CD4-positive, alpha-beta T cell treated with Interleukin-15 for 1 hour (primary cell): ENCODE results near the gene CELF4.

ENCODE experiments used
- DNase-seq: peaks from one replicate; pipeline ENCODE4 v3.0.0-alpha.2; 2020

CELF4 gene

DNA sequence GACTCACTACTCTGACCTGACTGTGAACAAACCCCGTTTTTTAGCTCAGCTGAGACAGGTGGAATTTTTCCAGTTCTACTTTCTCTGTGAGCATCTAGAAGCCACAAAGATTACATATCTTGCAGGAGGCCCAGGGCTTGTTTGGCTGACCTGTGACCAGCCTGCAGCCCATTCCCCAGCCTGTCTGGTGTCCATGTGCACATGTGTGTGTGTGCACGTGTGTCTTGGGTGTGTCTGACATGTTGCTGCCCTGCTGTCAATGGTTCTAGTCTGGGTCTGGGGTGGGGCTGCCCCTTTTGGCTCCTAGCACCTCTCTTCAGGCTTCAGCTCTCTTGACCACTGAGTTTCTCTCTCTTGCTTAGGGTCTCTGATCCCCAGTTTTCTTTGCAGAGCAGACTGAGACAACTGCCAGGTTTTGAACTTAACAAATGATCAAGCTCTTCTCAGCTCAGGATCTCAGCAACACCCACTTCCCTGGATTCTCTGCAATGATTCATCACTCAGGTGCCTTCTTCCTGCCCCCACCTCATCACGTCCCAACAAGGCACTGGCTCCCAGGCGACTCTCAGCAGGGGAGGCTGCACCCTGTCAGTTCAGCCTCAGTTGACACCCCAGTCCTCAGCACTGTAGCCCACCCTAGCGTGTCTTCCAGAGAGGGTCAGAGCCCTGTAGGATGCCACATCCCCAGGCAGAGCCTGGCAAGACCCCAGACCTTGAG lies 130.3 kb downstream of the CELF4 start:
- no peak for DNase-seq

DNA sequence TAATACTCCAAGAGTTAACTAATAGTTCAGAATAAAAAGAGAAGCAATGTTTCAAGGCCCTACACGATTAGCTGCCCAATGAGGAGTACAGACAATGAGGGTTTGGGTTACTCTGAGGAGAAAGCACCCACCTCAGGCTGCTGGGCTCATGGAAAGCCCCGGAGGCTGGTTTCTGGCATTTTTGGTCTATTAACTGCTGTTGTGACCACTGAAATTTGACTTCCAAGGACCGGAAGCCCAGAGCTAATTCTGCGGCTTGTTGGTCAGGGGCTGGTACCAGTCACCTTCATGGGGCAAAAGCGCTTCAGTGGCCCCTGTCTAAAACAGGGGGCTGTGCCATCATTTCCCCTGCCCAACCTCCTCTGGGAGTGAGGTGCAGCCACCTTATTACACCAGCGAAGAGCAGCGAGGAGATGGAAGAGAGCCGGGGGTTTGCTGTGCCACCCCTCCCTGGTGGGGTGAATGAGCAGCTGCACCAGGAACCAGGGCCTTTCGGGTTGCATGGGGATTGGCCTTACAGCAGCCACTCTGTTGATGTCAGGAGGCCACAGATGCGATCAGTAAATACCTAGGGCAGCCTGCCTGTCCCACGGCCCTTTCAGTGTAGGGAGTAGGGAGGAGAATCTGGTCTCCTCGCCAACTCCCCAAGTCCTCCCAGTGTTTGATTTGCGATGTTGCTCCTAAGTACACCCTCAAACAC lies 131.3 kb downstream of the CELF4 start:
- no peak for DNase-seq

DNA sequence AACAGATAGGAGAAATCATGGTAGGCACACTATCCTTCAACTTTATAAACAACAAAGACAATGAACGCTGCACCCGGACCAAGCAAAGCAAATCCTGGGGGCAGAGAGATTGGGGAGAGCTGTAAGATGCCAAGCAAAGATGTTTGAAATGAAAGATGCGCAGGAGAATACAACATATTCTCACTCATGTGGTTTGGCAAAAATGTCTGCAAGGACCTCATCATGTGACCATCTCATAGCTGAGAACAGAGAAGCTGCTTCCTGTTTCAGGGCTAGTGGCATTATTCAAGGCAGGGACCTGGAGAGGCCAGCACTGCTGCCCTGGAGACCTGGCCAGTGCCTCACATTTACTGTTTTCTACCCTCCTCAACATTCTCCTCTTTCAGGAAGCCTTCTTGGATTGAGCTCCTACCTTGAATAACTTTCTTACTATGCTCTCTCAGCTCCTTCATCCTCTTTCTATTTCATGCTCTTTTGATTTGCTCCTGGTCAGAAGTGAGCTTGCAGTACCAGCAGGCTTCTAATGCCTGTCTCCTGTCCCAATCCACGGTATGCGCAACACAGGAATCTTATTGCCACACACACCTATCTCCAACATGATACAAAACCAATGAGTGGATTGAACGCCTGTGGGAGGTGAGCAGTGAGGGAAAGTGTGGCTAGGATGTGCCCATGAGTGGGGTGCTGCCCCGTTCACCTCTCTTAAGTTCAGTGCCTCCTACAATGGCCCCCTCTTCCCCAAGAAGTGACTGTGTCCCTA lies 133.0 kb downstream of the CELF4 start:
- DNase-seq, result no peak

- DNase-seq, result no peak
Measured at GRCh38 chr18:37430357-37431076, 135.1 kb downstream of the CELF4 start.

DNA sequence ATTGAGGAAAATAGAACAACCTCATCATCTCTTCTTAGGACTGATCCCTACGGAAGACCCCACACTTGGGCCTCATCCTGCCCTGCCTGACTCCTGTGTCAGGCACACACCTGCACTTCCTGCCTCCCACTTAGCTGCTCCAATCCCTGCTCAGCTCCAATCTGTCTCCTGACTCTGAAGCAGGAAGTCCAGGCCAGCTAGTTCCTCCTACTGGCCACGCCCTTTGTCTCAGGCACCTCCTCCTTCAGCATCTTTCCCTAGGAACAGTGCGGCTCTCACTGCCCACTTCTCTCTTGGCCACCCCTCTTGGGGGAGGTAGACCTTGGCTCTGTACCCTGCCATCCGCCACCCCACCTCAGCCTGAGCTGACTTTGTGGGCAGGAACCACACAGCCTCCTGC lies 135.8 kb downstream of the CELF4 start:
- no peak for DNase-seq

GRCh38 chr18:37428288-37428974 lies 137.2 kb downstream of the CELF4 start:
- DNase-seq, result no peak

DNA sequence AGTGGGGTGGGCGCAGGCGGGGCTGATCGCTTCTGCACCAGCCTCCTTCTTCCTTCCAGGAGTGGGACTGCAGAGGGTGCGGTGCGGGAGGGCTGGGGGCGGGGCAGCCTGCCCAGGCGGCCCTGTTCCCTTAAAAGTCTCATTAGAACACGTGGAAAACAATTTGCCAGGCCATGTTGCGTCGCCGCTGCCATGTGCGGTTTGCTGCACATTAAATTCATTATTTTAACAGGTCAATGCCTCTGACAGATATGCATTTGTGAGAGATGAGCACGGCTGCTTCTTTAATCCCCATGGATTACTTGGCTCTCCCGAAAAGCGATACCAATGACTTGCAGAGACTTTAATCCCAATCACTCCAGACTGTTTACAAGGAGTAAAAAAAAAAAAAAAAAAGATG lies 139.0 kb downstream of the CELF4 start:
- DNase-seq, result no peak

DNA sequence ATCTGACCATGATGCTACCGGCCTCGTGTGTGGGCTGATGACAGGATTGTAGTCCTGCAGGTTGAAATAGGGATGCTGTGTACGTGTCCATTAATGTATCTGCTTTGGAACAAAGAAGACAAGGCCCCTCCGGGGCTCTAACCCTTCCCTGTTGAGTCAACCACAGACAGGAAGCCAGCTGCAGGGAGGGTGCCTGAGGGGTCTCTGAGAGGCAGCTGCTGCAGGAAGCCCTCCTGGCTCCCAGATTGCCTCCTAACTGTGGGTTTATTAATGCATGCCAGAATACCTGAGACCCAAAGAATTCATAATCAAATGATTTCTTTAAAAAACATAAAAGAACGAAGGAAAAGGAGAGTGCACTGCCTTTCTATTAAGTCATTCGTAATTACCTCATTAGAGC lies 140.4 kb downstream of the CELF4 start:
- no peak for DNase-seq

DNA sequence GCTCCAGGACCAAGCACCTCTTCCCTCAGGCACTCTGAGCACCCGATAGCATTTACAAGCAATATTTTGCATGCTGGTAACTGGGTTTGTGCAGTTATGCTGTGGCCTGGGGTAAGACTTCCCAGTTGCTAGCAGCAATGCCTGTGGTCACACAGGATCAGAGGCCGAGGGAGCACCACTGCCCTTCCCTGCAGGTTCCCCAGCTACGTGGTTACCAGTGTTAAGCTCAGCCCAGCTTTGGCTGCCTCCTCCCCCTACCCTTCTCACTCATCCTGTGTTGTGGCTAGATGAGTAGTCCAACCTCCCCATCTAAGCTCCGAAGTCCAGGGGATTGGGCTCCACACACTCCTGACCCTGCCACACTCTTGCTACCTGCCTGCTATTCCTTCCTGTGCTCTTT lies 141.1 kb downstream of the CELF4 start:
- no peak for DNase-seq

GRCh38 chr18:37422596-37422995 lies 143.0 kb downstream of the CELF4 start:
- no peak for DNase-seq

DNA sequence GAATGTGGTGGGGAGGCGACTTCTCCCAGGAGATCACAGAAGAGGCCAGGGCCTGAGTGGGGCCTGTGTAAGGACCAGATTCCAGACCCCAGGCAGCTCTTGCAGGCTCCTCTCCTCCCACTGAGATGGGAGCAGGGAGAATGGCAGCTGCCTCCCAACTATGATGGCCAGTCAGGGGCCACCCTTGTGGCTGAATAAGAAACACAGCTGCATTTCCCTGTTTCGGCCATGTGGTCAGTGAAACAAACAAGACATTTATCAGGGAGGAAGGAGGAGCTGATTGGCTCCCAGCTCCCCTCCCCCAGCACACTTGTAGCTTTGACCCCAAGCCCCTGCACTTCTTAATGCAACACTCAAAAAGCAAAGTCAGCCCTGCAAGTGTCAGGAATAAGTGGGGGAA lies 143.5 kb downstream of the CELF4 start:
- no peak for DNase-seq

GRCh38 chr18:37421341-37422077 lies 144.1 kb downstream of the CELF4 start:
- no peak for DNase-seq

- DNase-seq, result no peak
Measured at GRCh38 chr18:37420315-37420880, 145.2 kb downstream of the CELF4 start.

DNA sequence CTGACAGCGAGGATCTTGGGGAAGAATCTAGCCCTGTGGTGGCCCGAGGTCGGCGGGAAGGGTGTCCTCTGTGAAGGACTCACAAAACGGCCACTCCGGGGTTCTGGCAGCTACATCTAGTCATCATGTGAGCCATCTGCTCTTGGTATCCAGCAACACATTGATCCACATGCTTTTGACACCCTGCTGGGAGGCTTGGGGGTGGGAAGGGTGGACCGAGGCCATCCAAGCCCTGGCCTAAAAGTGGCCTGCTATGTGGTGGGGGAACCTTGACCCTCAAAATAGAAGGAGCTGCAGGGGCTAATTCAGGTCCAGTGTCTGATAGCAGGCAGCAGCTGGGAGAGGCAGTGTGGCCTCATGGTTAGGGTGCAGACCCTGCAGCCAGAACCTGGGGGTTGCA lies 145.7 kb downstream of the CELF4 start:
- no peak for DNase-seq

GRCh38 chr18:37419315-37419714 lies 146.3 kb downstream of the CELF4 start:
- DNase-seq, result no peak

GRCh38 chr18:37414816-37415215 lies 150.8 kb downstream of the CELF4 start:
- DNase-seq, result no peak

DNA sequence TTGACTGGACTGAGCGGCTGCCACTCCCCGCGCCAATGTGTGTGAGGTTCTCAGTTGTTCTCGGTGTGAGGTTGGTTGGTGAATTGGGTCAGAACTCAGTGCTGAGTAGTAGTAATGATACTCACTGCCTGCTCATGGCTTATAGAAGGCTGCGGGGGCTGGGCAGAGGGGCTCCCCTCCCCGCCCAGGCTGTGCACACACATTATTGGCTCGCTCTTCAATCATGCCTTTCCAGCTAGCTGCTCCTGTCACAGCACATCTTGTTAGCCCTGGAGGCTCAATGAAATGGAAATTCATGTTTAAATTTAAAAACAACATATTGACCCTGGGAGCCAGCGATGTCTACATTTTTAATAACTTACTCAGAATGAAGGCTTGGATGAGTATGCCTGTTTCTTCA lies 152.8 kb downstream of the CELF4 start:
- no peak for DNase-seq

GRCh38 chr18:37412333-37412732 lies 153.3 kb downstream of the CELF4 start:
- no peak for DNase-seq

- no peak for DNase-seq
Measured at GRCh38 chr18:37409878-37410277, 155.7 kb downstream of the CELF4 start.

DNA sequence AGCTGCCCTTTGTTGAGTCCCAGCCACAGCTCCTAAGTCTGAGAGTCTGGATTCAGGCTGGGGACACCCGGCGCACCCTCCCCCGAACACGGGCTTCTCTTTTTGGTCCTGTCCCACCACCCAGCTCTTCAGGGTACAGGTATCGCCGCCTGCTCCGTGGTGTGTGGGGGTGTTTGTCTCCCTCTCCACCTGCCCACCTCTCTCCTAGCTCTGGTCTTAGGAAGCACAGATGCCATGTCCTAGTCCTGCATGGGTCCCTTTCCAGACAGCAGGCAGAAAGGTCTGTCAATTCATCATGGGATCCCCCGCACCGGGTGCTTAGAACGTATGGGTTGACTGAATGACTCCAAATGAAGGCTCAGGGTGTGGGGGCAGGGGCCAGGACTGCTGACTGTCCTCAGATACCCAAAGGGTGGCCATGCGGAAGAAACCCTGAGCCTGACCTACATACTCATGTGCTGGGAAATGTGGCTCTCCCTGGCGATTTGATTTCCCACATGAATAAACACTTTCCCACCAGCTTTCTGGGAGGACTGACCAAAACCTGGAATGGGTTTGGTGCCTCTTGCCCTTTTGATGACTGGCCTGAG lies 156.8 kb downstream of the CELF4 start:
- DNase-seq, result no peak

GRCh38 chr18:37407571-37407970 lies 158.0 kb downstream of the CELF4 start:
- no peak for DNase-seq
